GM21526 (cell line): ENCODE data around the gene SEMA4D.
"Not testable (repeated sequence)": the region's sequence is repeated elsewhere in the genome, so short reads cannot be mapped to it uniquely, and the experiment has no call there.

Experiments
- ATAC-seq: cut with Tn5 transposase; IDR thresholded peaks from one replicate; pipeline ENCODE4 v1.9.1; 2021; ENCODE audit warnings: moderate library complexity; ENCODE audit not compliant: unreplicated experiment, low FRiP score

The SEMA4D gene

GRCh38 chr9:89361816-89362646 is 135.9 kb downstream of the SEMA4D start:
- ATAC-seq, result no peak

- ATAC-seq, result no peak
These were observed 136.9 kb downstream of the SEMA4D start for GRCh38 chr9:89361031-89361430.

- ATAC-seq, result no peak
These were observed 137.4 kb downstream of the SEMA4D start for GRCh38 chr9:89360465-89360864.

GRCh38 chr9:89359751-89360261 is 138.1 kb downstream of the SEMA4D start:
- no peak for ATAC-seq

GRCh38 chr9:89358985-89359384 is 138.9 kb downstream of the SEMA4D start:
- ATAC-seq, result no peak

GRCh38 chr9:89358376-89358916 is 139.5 kb downstream of the SEMA4D start:
- ATAC-seq, result no peak

GRCh38 chr9:89357331-89358197 is 140.3 kb downstream of the SEMA4D start:
- no peak for ATAC-seq

- no peak for ATAC-seq
These were observed 141.1 kb downstream of the SEMA4D start for GRCh38 chr9:89356782-89357181.

GRCh38 chr9:89354471-89354870 is 143.4 kb downstream of the SEMA4D start:
- no peak for ATAC-seq

- ATAC-seq, result no peak
These were observed 143.9 kb downstream of the SEMA4D start for GRCh38 chr9:89353989-89354388.

GRCh38 chr9:89352874-89353649 is 144.9 kb downstream of the SEMA4D start:
- ATAC-seq, result no peak

- no peak for ATAC-seq
These were observed 145.5 kb downstream of the SEMA4D start for GRCh38 chr9:89352451-89352850.

- no peak for ATAC-seq
These were observed 146.2 kb downstream of the SEMA4D start for GRCh38 chr9:89351584-89352300.

GRCh38 chr9:89350988-89351557 is 146.8 kb downstream of the SEMA4D start:
- no peak for ATAC-seq

GRCh38 chr9:89349607-89350006 is 148.3 kb downstream of the SEMA4D start:
- ATAC-seq, result no peak

- no peak for ATAC-seq
These were observed 150.3 kb downstream of the SEMA4D start for GRCh38 chr9:89347651-89348050.

- ATAC-seq, result no peak
These were observed 151.2 kb downstream of the SEMA4D start for GRCh38 chr9:89346696-89347095.

GRCh38 chr9:89345476-89345875 is 152.4 kb downstream of the SEMA4D start:
- ATAC-seq, result no peak

- not testable (repeated sequence) for ATAC-seq
These were observed 154.1 kb downstream of the SEMA4D start for GRCh38 chr9:89343812-89344211.
